ENCODE data around the gene HMG20A.

HMG20A gene

DNA sequence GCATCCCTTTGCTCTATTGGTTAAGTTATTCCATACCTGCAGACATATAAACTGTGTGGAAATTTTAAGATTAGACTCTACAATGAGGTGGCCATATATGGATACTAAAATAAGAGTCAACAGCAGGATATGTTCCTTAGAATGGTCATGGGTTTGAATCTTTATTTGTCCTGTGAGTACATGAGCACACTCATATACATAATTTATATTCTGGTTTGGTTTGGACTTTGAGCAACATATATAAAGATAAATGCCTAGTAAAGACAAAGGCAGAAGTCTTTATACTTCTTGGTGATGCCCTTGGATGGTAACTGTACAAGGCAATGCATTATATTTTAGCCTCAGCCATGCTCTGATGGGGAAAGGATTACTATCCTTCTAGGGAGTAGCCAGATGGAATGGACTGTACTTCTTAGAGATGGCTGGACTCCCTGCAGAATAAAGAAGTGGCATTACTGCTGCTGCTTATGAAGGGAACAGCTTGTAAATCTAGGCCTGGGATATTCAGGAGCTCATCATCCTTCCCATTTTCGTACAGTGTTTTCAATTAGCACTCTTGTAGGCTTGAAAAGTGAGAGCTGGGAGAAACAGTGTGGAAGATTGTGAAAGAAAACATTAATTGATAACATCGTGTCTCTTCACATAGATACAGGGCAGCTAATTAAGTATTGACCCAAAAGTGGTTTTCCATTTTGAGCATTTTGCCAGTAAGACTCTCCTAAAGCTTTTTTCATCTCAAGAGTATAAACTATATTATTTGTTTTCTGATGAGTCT lies 60.4 kb downstream of the HMG20A start:
- no peak for DNase-seq

DNA sequence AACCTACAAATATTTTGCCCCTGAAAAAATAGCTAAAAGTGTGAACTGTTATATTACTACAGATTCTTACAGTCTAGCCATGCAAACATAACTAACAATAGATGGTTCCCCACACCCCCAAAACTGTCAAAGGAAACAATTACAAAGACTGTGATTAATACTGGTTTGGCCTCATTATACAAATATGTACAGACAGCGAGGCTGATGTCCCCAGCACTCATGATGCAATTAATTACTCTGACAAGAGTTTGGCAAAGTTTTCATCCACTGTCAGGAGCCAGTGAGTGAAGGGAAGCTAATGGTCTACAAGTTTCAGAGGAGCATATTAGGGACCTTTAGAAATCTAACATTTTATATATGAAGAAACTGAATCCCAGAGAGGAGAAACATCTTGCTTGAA lies 61.0 kb downstream of the HMG20A start:
- no peak for DNase-seq

DNA sequence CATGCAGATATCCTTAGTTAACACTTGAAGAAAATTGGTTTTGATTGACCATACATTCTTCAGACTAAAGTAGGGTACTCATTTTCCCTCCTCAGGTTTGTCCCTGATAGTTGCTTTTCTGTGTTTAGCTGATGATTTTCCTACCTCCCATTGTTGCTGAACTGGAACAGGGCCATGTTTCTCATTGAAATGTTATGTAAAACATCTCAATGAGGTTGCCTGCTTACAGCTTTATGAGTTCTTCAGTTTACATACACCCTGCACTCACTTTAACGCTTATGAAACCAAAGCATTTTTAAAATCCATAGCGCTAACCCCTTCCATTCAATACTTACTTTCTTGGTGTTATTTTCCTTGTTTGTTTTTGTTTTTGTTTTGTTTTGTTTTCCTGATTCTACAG lies 61.9 kb downstream of the HMG20A start:
- DNase-seq = no peak

DNA sequence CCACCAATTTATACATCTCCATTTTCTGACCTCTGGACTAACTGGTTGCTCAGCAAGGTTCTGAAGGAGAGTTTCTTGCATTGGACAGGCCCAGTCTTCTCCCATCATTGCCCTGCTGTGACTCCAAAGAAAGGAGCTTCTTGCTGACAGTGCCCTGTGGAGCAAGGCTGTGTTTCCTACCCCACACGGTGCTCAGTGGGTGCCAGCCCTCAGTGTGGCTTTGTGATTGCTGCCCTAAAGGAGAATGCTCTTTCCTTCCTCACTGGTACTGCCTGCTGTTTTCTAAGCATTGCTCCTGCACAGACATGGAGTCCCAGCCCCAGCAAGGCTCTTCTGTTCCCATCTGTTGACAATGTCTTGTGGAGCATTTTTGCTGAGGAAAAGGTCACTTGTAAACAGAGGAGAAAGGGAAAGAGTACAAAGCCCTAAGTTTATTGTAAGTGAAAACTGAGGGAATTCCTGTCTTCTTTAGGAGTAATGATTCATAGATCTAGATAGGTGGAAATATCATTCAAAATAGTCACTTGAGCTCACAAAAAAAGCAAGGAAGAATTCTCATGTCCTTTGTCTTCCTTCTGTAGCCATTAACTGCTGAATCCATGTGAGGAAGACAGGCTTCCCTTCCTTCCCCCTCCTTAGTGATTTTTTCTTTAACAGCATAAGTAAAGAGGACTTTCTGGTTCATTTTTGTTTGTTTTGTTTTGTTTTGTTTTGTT lies 62.9 kb downstream of the HMG20A start:
- no peak for DNase-seq

DNA sequence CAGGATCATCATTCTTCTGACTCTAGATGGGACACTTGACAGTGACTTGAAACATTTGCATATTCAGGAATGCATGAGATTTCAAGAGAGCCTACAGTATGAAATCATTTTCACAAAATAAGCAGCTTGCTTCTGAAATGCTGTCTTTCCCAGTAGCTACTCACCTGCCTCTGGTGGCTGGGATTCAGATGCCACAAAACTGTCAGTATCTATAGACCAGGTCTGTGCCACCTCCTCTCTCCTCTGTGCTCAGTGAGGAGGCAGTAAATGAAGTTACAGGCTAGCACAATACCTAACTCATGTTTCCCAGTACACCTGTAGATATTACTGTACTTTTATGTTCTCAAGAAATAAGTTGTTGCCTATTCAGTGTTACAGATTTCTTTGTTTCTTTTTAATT lies 64.3 kb downstream of the HMG20A start:
- DNase-seq = no peak

DNA sequence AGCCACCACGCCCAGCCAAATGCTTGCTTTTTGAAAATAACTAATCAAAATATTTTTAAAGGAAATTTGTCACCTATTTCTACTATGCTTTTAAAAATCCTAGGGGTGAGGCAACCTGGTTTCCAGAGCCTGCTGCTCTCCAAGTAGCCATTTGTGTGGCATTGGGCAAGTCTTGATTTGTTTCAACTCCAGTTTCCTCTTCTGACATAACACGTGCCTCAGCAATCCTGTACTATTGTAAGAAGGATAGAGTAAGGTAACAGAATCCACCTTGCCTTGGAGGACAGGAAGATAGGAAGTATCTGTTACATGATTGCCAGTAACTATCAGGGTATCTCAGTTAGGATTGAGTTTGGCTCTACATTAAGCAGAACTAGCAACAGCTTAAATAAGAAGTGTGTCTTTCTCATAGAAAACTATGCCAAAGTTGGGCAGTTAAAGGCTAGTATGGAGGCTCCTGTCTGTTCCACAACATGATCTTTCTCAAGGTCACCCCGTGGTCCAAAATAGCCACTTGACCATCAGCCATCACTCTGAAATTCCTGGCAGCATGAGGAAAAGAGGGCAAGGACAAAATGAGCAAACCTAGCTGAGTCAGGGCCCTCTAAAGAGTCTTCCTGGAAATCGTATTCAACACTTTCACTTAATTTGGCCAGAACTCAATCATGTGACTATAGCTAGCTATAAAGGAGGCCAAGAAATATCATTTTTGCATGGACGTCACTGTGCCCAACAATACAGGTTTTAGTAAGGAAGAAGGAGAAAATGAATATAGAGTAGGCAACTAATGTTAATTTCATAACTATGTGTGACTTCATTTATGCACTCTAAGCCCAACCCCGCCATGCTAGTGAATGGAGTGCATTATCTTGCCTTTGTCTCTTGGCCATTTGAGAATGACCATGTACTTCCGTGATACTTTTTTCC lies 66.1 kb downstream of the HMG20A start:
- no peak for DNase-seq

DNA sequence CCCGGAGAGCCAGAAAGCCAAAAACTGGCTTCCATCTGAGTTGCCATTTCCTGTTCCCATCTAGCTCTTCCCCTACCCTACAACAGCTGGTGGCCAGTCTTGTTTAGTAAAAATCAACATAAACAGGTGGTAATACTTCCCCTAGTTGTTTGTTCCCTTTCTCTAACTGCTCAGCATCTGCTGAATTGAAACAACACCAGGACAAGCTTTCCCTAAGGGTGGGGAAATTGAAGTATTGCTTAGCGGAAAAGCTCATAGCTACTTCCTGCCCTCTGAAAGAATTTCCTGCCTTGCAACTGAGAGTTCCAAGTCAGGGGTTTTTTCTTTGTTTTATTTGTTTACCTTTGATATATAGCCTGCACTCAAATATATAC lies 66.8 kb downstream of the HMG20A start:
- no peak for DNase-seq

GRCh38 chr15:77487888-77488287 lies 67.2 kb downstream of the HMG20A start:
- no peak for DNase-seq

- DNase-seq = no peak
These were observed 69.0 kb downstream of the HMG20A start for GRCh38 chr15:77489647-77490046.

DNA sequence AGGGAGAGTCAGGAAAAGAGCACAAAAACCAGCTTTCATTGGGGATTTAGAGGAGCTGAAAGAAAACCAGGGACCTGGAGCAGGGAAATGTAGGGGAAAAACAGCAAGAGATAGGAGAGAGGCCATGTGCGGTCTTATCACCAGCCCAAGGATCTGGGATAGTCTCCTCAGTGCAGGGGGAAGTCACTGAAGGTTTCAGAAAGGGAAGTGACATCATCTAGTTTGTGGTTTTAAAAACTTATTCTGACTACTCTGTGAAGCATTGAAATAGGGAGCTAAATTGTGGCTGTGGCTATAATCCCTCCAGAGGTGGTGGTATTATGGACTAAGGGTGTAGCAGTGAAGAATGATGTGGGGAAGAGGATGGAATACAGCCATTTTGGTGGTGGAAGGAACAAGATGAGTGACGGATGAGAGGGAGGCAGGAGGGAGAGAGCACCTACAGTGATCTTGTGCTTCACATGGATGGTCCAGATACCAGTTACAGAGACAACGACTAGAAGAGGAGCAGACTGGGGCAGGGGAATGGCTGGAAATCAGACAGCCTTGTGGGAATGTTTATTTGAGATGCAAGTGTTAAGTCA lies 72.7 kb downstream of the HMG20A start:
- DNase-seq = peak; percentile 9

- no peak for DNase-seq
These were observed 73.6 kb downstream of the HMG20A start for GRCh38 chr15:77494073-77494867.

DNA sequence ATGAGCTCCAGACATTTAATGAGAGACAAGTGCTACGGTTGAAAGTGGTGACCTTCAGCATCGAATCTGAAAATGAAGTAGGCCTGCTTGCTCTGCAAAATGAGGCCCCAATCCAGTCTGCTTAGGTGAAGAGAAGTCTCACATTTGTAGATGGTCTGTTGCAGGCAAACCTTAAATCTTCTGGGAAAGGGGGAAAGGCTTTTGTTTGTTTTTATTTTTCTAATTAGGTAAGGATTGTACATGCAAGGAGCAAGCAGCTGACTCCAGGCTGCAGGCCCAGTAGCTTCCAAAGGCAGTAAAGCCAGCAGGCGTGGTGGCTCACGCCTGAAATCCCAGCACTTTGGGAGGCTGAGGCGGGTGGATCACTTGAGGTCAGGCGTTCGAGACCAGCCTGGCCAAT lies 74.3 kb downstream of the HMG20A start:
- no peak for DNase-seq

- no peak for DNase-seq
These were observed 75.3 kb downstream of the HMG20A start for GRCh38 chr15:77495838-77496596.

DNA sequence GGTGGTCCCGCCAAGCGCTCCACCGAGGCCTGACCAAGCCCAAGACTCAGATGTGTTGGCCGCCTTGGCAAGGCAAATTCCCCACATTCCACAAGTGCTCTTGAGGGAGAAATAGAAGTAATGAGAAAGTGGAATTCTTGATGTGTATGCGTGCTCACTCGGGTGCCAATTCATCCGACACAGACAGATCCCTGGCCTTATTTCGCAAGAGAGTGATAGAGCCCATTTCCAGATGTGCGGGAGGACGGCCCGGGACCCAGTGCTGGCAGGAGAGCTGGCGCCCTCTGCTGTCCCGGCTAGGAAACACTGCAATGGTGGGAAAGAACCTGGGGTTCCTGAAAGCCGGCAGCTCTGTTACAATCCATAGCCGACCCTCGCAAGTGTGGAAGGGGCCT lies 76.0 kb downstream of the HMG20A start:
- DNase-seq = peak; percentile 71

DNA sequence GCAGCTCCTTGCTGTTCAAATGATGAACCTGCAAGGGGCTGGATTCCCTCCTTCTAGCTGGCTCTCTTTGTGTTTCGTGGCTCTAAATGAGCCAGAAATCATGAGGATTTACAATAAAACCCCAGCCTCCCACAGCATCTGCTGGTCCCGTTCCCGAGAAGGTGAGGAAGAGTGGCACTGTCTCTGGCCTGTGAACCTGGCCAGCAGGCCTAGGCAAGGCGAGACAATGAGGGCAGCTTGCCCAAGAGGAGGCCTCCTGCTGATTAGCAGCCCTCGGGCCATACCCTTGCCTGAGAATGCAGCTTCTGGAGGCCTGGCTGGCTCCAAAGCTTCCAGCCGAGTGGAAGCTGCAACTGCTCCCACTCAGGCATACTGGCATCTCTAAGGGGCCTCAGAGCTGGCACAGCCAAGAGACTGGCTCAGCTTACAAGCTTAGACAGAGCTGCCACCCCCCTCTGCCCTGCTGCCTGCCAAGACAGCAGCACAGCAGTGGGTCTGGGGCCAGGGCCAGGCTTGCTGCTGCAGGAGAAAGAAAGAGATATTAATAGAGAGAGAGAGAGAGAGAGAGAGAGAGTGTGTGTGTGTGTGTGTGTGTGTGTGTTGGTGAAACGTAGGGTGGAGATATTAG lies 76.5 kb downstream of the HMG20A start:
- no peak for DNase-seq

DNA sequence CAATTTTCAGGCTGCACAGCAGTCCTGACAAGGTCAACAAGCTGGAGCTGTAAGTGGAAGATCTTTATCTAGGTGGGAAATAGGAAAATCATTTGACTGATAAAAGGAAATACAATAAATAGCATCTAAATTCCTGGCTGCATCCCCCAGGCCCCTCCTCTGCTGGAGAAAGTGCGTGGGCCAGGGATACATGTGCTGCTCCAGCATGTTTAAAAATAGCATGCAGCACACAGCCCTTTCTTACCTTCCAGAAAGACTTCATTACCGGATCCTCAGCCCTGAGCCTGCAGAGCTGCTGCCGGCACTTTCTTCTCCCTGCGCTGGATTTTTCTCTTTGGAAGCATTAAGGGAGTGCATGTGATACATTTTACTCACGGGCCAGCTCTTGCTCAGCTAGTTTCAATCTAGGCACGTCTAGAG lies 77.3 kb downstream of the HMG20A start:
- DNase-seq = no peak

GRCh38 chr15:77499087-77499760 lies 78.5 kb downstream of the HMG20A start:
- no peak for DNase-seq

DNA sequence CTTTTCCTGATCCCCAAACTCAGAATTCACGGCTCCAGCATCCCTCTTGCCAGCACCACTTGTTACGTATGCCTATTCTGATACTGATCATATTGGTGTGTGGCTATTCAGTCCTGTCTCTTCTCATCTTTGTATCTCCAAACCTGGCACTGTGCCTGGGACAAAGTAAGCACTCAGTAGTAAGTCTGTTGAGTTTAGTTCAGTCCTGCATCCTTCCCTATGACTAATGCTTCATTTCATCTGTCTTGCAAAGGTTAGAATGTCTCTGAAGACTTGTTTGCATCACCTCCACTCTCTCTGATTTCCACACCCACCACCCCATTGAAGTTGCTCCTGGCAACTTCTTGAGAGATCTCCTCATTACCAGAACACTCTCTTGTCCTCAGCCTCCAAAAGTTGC lies 80.3 kb downstream of the HMG20A start:
- DNase-seq = no peak

GRCh38 chr15:77502379-77503095 lies 81.8 kb downstream of the HMG20A start:
- DNase-seq = no peak

GRCh38 chr15:77503240-77503639 lies 82.6 kb downstream of the HMG20A start:
- DNase-seq = no peak

All from CD4-positive, alpha-beta T cell treated with Interleukin-17A for 1 hour (primary cell).